GM18511 (cell line): ENCODE measurements around the gene DOP1B.
"Not testable (repeated sequence)": the region's sequence is repeated elsewhere in the genome, so short reads cannot be mapped to it uniquely, and the experiment has no call there.

Experiments
- ATAC-seq: cut with Tn5 transposase; IDR thresholded peaks from one replicate; pipeline ENCODE4 v1.9.1; 2021; ENCODE audit warnings: mild to moderate bottlenecking, moderate library complexity; ENCODE audit not compliant: unreplicated experiment

The DOP1B gene

DNA sequence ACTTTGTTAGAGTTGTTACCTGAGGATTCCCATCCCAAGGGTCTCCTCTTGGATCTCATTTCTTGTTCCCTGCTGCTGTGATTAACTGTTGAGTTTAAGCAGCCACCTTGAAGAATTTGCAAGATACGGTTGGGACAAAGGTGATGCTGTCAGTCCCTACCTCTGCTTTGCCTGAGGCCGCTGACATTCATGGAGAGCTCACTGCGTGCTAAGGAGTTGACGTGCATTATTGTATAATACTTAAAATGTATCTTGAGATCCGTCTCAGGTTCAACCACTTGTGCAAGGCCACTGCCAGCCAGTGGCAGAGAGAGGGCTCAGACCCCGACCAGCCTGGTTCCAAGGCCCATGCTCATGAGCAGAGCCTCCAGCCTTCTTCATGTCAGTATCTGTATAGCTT is 14.2 kb downstream of the DOP1B start:
- ATAC-seq = no peak

DNA sequence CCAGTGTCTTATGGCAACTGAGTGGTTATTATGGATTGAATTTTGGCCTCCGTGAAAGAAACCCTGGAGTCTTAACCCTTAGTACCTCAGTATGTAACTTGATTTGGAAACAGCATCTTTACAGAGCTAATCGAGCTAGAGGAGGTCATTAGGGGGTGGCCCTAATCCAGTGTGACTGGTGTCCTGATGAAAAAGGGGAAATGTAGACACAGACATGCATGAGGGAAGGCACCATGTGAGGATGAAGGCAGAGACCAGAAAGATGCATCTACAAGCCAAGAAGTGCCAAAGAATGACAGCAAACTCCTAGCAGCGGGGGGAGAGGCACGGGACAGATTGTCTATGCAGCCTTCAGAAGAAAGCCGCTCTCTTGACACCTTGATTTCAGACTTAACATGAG is 14.7 kb downstream of the DOP1B start:
- ATAC-seq = no peak

DNA sequence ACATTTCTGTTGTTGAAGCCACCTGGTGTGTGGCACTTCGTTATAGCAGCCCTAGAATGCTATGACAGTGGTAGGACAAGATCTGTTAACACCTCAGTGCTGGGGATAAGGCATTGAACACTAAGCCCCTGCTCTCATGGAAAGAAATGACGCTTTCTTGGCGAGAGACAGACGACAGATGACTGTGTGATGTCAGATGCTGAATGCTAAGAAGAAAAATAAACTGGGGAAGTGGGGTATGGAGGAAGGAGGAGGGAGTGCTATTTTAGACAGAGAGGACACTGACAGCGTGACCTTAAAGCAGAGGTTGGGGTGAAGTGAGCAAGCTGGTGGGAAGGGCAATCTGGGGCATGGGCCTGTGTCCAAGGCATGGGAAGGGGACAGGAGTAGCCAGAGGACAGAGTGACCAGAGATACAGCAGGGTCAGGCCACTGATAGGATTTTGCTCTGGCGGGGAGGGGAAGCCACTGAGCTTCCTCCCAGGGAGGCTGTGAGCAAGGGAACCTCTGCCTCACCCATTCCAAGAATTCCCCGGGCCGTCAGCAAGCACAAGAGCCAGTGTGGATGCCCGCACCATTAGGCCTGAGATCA is 15.2 kb downstream of the DOP1B start:
- no peak for ATAC-seq

DNA sequence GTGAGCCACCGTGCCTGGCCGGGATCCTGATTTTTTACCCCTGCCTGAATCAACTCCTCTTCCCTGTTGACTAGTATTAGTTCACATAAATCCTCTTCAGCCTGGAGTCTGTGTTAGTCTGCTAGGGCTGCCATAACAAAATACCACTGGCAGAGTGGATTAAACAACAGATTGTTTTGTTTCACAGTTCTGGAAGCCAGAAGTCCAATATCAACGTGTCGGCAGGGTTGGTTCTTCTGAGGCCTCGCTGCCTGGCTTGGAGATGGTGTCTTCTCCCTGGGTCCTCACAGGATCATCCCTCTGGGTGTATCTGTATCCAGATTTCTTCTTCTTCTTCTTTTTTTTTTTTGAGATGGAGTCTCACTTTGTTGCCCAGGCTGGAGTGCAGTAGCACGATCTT is 18.2 kb downstream of the DOP1B start:
- ATAC-seq = no peak

DNA sequence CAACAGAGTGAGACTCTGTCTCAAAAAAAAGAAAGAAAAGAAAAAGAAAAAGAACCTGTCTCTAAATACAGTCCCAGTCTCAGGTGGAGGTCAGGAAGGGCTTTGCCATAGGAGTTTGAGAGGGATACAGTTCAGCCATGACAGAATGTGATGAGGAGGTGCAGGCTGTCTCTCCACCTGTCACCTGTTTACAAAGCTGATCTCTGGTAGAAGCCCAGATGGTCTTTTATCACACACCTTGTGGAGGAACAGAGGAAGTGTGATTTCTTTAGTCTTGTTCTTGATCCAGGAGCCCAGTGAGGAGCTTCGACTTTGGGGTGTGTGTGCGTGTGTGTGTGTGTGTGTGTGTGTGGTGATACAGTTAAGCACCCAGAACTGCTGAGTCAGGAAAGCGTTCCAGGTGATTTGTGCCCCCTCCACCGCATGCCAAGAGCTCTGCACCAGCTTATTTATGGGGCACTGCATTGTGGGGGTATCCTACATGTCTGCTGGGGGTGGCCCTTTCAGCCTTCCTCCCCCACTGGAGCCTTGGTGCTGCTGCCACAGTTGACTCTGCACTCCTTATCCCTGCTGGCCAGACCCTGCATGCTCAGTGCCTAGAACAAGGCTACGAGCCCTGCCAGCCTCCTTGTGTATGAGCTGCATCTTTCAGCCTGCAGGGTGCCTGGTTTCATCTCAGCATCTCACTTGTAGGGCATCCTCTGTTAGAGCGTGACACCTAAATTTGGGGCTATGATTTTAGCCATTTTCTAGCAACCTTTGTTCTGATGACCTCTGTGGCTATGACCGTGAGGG is 19.3 kb downstream of the DOP1B start:
- no peak for ATAC-seq

DNA sequence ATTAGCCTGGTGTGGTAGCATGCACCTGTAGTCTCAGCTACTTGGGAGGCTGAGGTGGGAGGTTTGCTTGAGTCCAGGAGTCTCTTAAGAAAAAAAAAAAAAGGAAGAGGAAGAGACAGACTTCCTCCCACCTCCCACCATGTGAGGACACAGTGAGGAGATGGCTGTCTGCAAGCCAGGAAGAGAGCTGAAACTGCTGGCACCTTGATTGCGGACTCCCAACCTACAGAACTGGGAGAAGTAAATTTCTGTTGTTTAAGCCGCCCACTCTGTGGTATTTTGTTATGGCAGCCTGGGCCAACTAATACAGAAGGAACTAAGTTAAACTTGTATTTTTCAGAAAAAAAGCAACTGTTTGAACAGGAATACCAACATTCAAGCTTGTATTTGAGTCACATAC is 21.7 kb downstream of the DOP1B start:
- no peak for ATAC-seq

DNA sequence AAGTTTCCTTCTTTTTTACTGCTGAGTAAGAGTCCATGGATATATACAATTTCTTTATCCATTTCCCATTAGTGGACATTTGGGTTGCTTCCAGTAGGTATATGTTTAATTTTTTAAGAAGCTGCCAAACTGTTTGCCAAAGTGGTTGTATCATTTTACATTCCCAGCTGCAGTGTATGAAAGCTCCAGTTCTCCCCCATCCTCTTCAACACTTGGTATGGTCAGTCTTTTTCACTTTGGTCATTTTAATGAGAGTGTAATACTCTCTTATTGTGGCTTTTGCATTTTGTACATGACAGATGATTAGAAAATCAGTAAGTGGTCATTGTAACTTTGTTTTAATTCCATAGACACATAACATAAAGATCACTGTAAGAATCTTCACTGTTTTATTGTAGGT is 22.5 kb downstream of the DOP1B start:
- ATAC-seq = no peak

DNA sequence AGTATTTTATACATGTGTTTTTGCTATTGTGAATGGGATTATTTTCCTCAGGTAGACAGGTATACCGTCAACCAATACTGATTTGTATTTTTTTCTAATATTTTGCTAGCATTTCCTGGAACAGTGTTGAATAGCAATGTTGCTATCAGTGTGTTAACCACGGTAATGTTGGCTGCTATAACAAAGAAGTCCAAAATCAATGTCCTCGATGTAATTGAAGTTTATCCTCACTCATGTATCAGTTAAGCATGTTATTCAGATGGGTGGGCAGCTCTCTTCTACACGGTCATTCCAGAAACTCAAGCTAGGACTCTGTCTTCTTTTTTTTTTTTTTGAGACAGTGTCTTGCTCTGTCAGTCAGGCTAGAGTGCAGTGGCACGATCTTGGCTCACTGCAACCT is 24.3 kb downstream of the DOP1B start:
- no peak for ATAC-seq

DNA sequence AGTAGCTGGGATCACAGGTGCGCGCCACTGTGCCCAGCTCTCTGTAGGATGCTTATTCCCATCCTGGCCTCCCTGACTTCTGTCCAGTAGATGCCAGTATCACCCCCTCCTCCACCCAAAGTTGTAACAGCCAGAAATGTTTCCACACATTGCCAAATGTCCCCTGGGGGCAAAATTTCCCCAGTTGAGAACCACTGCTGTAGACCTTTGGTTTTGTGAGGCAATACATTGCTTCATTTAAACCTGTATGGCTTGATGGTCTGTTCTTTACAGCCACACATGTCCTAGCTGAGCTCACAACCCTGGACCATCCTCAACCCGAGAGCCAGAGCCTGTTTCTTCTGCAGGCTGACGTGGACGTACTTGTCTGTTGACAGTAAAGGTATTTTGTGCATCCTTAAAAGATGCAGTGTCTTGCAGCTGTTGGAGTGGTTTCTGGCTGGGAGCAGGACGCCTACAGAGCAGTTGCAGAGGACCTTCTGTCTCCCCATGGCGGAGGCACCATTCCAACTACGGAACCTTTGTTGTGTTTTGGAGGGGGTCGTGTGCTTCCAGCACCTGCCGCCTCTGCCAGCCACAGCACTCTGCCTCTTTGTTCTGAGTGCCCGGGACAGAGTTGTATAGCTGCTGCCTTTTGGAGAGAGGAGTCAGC is 26.6 kb downstream of the DOP1B start:
- ATAC-seq = no peak

DNA sequence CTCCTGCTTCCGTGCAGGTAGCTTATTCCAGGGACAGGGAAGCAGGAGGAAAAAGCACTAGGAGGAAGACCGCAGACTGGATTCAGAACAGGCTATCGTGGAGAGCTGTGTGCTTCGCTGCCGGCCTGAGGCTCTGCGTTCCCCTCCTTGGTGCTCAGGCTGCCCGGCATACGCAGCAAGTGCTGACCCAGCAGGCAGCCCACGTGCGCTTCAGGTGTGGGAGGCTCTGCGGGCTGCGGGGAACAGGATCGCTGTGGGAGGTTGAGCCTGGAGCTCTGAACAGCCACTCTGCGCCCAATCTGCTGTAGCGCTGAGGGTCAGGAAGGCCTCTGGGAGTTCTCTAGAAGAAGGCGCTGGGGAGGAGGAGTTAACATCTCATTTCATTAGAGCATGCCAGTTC is 27.9 kb downstream of the DOP1B start:
- ATAC-seq = no peak

DNA sequence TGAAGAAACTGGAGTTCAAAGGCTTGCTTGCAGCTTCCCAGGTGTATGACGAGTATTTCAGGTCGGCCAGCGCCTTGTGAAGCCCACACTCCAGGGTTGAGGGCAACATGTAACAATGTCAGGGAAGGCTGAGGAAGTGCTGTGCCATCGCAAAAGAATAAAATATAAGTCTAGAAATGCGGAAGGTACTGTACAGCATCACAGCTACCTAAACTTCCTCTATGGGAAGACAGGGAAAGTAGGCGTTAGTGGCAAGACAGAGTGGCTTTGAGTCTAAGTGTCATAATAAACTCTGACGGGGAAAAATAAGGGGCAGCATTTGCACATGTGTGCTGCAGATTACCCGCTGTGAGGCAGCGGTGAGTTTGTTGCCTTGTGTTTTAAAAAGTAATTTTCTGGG is 28.9 kb downstream of the DOP1B start:
- ATAC-seq = no peak

DNA sequence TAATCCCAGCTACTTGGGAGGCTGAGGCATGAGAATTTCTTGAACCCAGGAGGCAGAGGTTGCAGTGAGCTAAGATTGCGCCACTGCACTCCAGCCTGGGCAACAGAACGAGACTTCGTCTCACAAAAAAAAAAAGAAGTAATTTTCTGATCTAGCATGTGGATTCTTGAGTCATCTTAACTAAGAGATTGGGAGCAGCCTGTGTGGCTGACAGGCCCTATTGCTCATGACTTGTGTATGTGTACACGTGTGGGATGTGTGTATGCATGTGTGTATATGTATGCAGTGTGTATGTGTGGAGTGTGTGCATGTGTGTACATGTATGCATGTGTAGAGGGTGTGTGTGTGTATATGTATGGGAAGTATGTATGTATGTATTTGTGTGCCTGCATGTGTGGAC is 29.5 kb downstream of the DOP1B start:
- ATAC-seq = no peak

DNA sequence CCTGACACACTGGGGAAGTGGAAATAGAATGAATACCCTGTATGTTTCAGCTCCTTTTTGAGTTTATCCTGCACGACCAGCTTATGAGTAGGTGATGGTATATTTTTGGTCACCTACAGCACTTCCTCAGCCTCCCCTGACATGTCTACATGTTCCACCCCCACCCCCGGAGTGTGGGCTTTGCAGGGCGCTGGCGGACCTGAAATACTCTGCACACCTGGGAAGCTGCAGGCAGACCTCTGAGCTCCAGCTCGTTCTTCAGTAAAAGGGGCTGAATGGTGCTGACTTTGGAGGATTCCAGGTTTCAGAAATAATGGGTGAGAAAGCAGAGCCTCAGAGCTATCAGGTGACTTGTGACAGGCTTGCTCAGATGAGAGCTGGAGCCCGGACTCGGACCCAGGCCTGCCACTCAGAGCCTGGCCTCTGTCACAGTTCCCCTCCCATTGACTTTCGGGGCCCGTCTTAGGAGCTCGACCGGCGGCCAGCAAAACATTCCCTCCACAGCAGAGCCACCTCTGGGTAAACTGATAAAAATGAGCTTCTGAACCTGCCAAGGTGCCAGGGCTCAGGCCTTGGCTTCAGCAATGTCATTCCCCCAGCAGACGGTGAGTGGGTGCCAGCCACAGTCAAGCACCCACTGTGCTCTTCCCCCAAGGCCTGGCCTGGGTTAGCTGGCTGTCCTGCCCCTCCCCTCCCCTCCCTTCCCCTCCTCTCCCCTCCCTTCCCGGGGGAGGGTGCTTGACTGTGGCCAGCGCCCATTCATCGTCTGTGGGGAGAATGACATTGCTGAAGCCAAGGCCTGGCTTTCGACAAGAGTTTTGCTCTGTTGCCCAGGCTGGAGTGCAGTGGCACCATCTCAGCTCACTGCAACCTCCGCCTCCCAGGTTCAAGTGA is 30.1 kb downstream of the DOP1B start:
- ATAC-seq = no peak

DNA sequence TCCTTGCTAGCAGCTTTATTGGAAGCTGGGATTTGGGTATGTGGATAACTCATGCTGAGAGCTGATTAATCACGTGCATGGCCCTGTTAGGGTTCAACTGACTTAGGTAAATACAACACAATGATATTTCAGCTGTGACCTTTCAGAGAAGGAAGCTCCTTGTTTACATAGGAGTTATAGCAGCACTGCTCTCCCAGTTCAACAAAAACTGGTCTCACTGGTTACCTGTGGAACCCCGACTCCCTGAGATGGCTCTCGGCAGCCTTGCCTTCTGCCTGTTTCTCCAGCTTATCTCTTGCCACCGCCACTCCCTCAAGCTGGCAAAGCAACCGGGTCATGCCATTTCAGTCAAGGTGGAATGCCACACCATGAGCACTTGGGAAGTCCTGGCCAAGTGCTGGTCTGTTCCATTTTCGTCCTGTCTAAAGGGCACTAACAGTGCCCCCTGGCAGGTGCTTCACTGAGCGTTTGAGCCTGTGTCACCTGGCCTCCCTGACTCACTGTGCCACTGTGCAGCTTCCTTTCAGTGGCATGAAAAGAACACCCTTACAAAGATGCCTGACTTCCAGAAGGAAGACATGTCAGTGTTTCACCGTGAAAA is 31.6 kb downstream of the DOP1B start:
- no peak for ATAC-seq

DNA sequence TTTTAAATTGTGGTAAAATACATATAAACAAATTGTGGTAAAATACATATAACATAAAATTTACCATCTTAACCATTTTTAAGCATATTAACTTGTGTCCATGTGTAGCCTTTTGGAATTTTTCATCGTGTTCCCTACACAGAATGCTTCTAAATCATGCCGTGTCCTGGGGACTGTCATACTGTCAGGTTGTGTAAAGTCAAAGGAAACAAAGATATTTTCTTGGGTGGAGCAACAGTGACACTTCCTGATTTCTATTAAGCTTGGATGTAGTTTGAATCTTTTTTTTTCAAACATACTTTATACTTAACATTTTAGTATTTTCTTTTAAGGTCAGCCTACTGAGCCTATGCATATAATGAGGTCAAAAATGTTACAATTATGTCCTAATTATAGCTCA is 32.3 kb downstream of the DOP1B start:
- no peak for ATAC-seq

DNA sequence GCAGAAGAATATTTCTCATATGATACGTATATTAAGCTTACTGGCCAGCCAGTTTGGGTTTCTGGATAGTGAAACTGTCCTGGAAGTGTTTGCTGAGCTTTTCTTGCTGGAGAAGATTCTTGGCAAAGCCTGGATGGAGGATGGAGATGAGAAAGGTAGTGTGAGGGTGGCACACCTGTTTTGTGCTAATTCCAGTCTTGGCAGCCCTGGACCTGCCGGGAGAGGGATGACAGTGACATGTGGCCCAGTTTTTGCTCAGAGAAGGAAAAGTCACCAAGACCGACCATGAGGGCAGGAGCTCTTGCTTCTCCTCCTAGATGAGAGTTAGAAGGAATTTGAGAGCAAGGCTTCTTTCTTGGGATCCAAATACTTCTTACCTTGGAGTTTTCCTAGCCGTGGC is 34.1 kb downstream of the DOP1B start:
- no peak for ATAC-seq

DNA sequence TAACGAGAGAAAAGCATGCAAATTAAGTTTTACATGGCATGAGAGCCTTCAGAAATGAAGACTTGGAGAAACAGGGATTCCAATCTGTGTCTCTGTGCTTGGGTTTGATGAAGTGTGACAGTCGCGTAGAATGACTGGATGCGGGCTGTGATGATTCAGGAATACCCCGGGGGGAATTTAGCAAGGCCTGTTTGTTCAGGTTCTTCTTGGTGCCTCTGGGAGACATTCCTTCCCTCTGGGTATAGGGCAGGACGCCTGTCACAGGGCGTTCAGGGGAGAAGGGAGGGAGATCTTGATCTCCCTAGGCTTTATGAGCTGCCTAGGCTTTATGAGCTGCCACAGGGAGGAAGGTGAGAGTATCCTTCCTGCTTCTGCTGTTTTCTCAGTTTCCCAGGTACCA is 36.6 kb downstream of the DOP1B start:
- ATAC-seq = no peak

DNA sequence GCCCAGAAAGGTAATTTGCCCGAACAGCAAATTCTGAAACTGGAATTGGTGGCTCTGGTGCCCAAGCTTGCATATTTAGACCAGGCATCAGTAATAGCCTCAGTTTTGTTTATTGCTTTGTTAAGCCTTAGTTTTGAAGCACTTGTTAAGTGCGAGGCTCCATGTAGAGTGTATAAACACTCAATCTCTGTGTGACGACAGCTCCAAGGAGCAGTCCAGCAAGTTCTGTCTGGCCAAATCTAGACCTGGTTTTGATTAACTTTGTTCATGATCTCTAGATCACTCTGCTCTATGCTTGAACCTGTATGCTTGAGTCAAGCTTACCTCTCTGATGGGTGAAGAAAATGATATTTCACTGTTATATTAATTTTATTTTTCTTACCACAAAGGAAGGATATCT is 37.4 kb downstream of the DOP1B start:
- ATAC-seq = no peak

DNA sequence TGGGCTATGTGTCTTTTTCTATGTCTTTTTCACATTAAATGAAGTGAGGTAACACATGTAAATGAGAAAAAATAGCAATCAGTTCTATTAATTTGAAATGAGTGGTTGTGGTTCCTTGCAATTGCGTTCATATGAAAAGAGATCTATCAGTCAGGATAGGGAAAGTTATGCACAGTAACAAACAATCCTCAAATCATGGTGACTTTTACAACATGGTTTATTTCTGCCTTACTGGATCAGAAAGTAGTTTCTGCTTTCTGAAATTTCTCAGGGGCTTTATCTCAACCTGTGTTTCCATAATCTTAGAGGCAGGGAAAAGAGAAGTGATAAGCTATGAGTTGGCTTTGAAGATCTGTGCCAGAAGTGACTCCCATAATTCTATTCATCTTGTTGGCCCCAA is 39.0 kb downstream of the DOP1B start:
- ATAC-seq = no peak

DNA sequence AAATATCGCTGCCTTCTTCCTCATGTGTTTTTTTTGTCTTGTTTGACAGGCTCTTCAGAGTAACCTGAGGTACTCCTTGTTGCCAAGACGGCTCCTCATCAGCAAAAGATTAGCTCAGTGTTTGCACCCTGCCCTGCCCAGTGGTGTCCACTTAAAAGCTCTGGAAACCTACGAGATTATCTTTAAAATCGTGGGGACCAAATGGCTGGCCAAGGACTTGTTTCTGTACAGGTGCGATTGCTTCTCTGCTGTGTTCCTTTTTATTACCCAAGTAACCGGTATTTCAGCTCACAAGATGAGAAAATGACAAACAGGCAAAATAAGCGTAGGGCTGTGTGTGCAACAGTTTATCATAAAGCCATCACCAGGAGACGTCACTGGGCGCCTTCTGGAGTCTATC is 42.4 kb downstream of the DOP1B start:
- ATAC-seq = no peak

DNA sequence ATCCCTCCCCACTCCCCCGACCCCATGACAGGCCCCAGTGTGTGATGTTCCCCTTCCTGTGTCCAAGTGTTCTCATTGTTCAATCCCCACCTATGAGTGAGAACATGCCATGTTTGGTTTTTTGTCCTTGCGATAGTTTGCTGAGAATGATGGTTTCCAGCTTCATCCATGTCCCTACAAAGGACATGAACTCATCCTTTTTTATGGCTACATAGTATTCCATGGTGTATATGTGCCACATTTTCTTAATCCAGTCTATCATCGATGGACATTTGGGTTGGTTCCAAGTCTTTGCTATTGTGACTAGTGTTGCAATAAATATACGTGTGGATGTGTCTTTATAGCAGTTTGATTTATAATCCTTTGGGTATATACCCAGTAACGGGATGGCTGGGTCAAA is 43.0 kb downstream of the DOP1B start:
- not testable (repeated sequence) for ATAC-seq
